HCT116 (cell line): Measurements from ENCODE around the gene DOCK2. TPM values are rescaled to one million over a fixed set of nuclear protein-coding genes. Genes with fewer than 3 reads are reported as not detected.

Experiments
- ATAC-seq: fragments of 200-7000 bp; cut with Tn5 transposase; 2 replicates; pipeline ENCODE4 v1.9.1; 2020; ENCODE audit warnings: mild to moderate bottlenecking, moderate library complexity
- BruUV-seq: library from RNA; stranded (reverse); fragments of 400-500 nt; replicated peaks from 2 replicates; lab custom pipeline; 2021; lab: Mats Ljungman, UMichigan
- CTCF ChIA-PET: fragments of 300-600 bp; sonication (Branson Sonifier 250); formaldehyde crosslinking; loops from one replicate; lab custom pipeline; 2021; ENCODE audit warnings: antibody characterized with exemption; lab: Charles Lee
- POLR2A ChIA-PET: fragments of 300-600, 350-600 bp; sonication (Branson Sonifier 250); formaldehyde crosslinking; loops from one replicate; lab custom pipeline; 2021; ENCODE audit warnings: antibody characterized with exemption; lab: Charles Lee
- RAD21 ChIA-PET, 2 experiments: fragments of 300-600 bp; sonication (Branson Sonifier 250); formaldehyde crosslinking; loops; one replicate each; lab custom pipeline; 2023; ENCODE audit warnings: low total read pairs in 2 of 2; ENCODE audit not compliant: uncharacterized antibody in 2 of 2, unreplicated experiment in 2 of 2, low non-redundant PET in 1 of 2; lab: Charles Lee
- DNase-seq: peaks from one replicate; pipeline ENCODE4 v3.0.0-alpha.2; 2010; ENCODE audit warnings: low read depth, low spot score
- H2AFZ ChIP-seq: fragments of 200-600 bp; shearing (Covaris generic), sonication (generic); 2 replicates; pipeline ENCODE4 v1.6.1; 2017; ENCODE audit warnings: low read depth, mixed run types, mixed read lengths, antibody characterized with exemption, low read length; ENCODE audit not compliant: poor library complexity, severe bottlenecking
- H3K27ac ChIP-seq: 2 replicates; pipeline ENCODE4 v1.5.1; 2012; ENCODE audit warnings: low read depth, low read length
- H3K27me3 ChIP-seq: fragments of 200-600 bp; sonication (generic); 2 replicates; pipeline ENCODE4 v1.6.1; 2016; ENCODE audit warnings: mixed run types, low read length, mixed read lengths; ENCODE audit not compliant: insufficient read depth
- H3K36me3 ChIP-seq, 2 experiments: fragments of 200-500 bp in 1 of 2; fragments of 200-600 bp in 1 of 2; sonication (Bioruptor generic) in 1 of 2; sonication (generic) in 1 of 2; 2 replicates each; pipeline versions ENCODE4 v1.5.1 to v1.6.1; 2014 to 2016; ENCODE audit warnings: low read length in 2 of 2, inconsistent platforms in 1 of 2, mixed read lengths in 1 of 2, mixed run types in 1 of 2; ENCODE audit not compliant: insufficient read depth in 2 of 2, control insufficient read depth in 1 of 2
- H3K4me1 ChIP-seq, 2 experiments: fragments of 200-600 bp in 1 of 2; sonication (generic) in 1 of 2; 2 replicates each; pipeline versions ENCODE4 v1.5.1 to v1.6.1; 2012 to 2017; ENCODE audit warnings: low read length in 2 of 2, inconsistent platforms in 1 of 2, mild to moderate bottlenecking in 1 of 2, mixed read lengths in 1 of 2, mixed run types in 1 of 2, moderate library complexity in 1 of 2; ENCODE audit not compliant: insufficient read depth in 2 of 2, control insufficient read depth in 1 of 2
- H3K4me2 ChIP-seq: fragments of 200-600 bp; sonication (generic); 2 replicates; pipeline ENCODE4 v1.6.1; 2017; ENCODE audit warnings: mixed run types, low read length, mixed read lengths
- H3K4me3 ChIP-seq, 2 experiments: fragments of 200-600 bp in 1 of 2; sonication (generic) in 1 of 2; replicated peaks in 1 of 2; 2 replicates each; pipeline ENCODE4 v1.5.1; 2011 to 2016; ENCODE audit warnings: low read length in 2 of 2, control low read depth in 1 of 2, low read depth in 1 of 2, mild to moderate bottlenecking in 1 of 2, mixed read lengths in 1 of 2, mixed run types in 1 of 2
- H3K79me2 ChIP-seq: fragments of 200-600 bp; sonication (generic); 2 replicates; pipeline ENCODE4 v1.6.1; 2017; ENCODE audit warnings: mild to moderate bottlenecking, mixed run types, low read length, moderate library complexity, mixed read lengths; ENCODE audit not compliant: insufficient read depth
- H3K9ac ChIP-seq: fragments of 200-600 bp; sonication (generic); 2 replicates; pipeline ENCODE4 v1.6.1; 2016; ENCODE audit warnings: low read length, mixed read lengths
- H3K9me2 ChIP-seq: fragments of 200-600 bp; sonication (generic), shearing (Covaris generic); 2 replicates; pipeline ENCODE4 v1.6.1; 2017; ENCODE audit warnings: mixed run types, mild to moderate bottlenecking, moderate library complexity; ENCODE audit not compliant: insufficient read depth
- H3K9me3 ChIP-seq, 2 experiments: fragments of 200-500 bp in 1 of 2; fragments of 200-600 bp in 1 of 2; sonication (Bioruptor generic) in 1 of 2; sonication (generic) in 1 of 2; 2 replicates each; pipeline ENCODE4 v1.6.1; 2014 to 2017; ENCODE audit warnings: low read length in 2 of 2, mixed read lengths in 2 of 2, inconsistent platforms in 1 of 2, low read depth in 1 of 2, mild to moderate bottlenecking in 1 of 2, mixed run types in 1 of 2, moderate library complexity in 1 of 2; ENCODE audit not compliant: control insufficient read depth in 1 of 2, insufficient read depth in 1 of 2
- H4K20me1 ChIP-seq: fragments of 200-600 bp; sonication (generic), shearing (Covaris generic); 2 replicates; pipeline ENCODE4 v1.6.1; 2017; ENCODE audit warnings: mixed run types, mild to moderate bottlenecking, moderate library complexity; ENCODE audit not compliant: insufficient read depth
- EGR1 ChIP-seq: IDR thresholded peaks from 2 replicates; pipeline ENCODE4 v1.6.1; 2012; ENCODE audit warnings: low read depth
- ELF1 ChIP-seq: IDR thresholded peaks from 2 replicates; pipeline ENCODE4 v1.6.1; 2012; ENCODE audit warnings: low read depth, borderline replicate concordance
- EZH2 ChIP-seq: fragments of 200-600 bp; sonication (generic); IDR thresholded peaks from 2 replicates; pipeline ENCODE4 v1.6.1; 2017; ENCODE audit warnings: antibody characterized with exemption, mixed run types
- EZH2phosphoT487 ChIP-seq: fragments of 200-600 bp; IDR thresholded peaks from 2 replicates; pipeline ENCODE4 v1.6.1; 2018; ENCODE audit warnings: antibody characterized with exemption, borderline replicate concordance
- FOSL1 ChIP-seq: IDR thresholded peaks from 2 replicates; pipeline ENCODE4 v1.6.1; 2012; ENCODE audit warnings: low read depth
- POLR2A ChIP-seq: IDR thresholded peaks from 2 replicates; pipeline ENCODE4 v1.7.0; 2011; ENCODE audit warnings: borderline replicate concordance; ENCODE audit not compliant: insufficient read depth, insufficient read length; ENCODE audit errors: extremely low read depth
- SIN3A ChIP-seq: IDR thresholded peaks from 2 replicates; pipeline ENCODE4 v1.6.1; 2012; ENCODE audit warnings: low read depth
- SRF ChIP-seq: IDR thresholded peaks from 2 replicates; pipeline ENCODE4 v1.6.1; 2012; ENCODE audit warnings: low read depth
- YY1 ChIP-seq: IDR thresholded peaks from 2 replicates; pipeline ENCODE4 v1.6.1; 2011; ENCODE audit warnings: low read length, low read depth, moderate library complexity, mild to moderate bottlenecking; ENCODE audit not compliant: insufficient replicate concordance; ENCODE audit errors: extremely low read depth
- ZNF274 ChIP-seq: fragments of 200-500 bp; sonication (Bioruptor generic); IDR thresholded peaks from 2 replicates; pipeline ENCODE4 v1.6.1; 2014; ENCODE audit warnings: mild to moderate bottlenecking, low read depth, low read length, inconsistent platforms
- intact Hi-C: fragments of 100-400 bp; cut with micrococcal nuclease; formaldehyde crosslinking; loops from 2 replicates; pipeline ENCODE4 v1.10.0; 2022
- total RNA-seq: library from RNA; stranded (reverse); gene quantifications from one replicate; pipeline ENCODE4 v1.2.1, GENCODE V29; 2021; ENCODE audit not compliant: unreplicated experiment
- TF ChIP-seq, protein P1 (sequence below): IDR thresholded peaks from 2 replicates; pipeline ENCODE4 v1.6.1; 2012
- TF ChIP-seq, protein P2 (sequence below): IDR thresholded peaks from 2 replicates; pipeline ENCODE4 v1.6.1; 2011; ENCODE audit warnings: mild to moderate bottlenecking, low read length, moderate library complexity; ENCODE audit not compliant: insufficient replicate concordance; ENCODE audit errors: extremely low read depth
- TF ChIP-seq, protein P3 (sequence below): IDR thresholded peaks from 2 replicates; pipeline ENCODE4 v1.6.1; 2012; ENCODE audit warnings: low read depth

Gene DOCK2
- total RNA-seq, 1 experiment from 2014 or later: 0.89 TPM

DNA sequence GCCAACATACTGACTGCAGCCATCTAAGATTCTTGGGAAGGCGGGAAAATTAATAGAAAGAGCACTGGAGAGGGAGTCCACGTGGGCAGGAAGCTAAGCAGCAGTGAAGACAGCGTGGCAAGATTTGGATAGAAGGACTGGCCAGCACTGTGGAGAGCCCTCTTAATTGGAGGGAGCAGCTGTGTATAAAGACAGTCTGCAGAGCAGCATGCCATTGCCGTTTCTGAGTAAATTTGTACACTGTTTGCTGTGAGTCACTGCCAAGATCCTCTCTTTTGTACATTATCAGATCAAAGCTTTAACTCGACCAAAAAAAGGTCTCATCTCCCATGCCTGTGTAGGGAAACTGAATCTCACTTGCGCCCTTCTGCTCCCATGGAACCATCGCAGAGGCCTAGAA lies 297.9 kb downstream of the DOCK2 start:
- POLR2A ChIA-PET: no interaction called here
- intact Hi-C loops: no loop called here

More for the DNA sequence above, 297.9 kb downstream of the DOCK2 start:
- DNase-seq (no peak), ATAC-seq (no peak)
- no peaks in the 10 kb centered on the region for H3K9me3 ChIP-seq
- no peak for TF ChIP-seq ELF1
- TF ChIP-seq, protein P1, sequence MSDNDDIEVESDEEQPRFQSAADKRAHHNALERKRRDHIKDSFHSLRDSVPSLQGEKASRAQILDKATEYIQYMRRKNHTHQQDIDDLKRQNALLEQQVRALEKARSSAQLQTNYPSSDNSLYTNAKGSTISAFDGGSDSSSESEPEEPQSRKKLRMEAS: no peak
- TF ChIP-seq, protein P2, sequence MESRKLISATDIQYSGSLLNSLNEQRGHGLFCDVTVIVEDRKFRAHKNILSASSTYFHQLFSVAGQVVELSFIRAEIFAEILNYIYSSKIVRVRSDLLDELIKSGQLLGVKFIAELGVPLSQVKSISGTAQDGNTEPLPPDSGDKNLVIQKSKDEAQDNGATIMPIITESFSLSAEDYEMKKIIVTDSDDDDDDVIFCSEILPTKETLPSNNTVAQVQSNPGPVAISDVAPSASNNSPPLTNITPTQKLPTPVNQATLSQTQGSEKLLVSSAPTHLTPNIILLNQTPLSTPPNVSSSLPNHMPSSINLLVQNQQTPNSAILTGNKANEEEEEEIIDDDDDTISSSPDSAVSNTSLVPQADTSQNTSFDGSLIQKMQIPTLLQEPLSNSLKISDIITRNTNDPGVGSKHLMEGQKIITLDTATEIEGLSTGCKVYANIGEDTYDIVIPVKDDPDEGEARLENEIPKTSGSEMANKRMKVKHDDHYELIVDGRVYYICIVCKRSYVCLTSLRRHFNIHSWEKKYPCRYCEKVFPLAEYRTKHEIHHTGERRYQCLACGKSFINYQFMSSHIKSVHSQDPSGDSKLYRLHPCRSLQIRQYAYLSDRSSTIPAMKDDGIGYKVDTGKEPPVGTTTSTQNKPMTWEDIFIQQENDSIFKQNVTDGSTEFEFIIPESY: no peak
- no peak for TF ChIP-seq EGR1
- no peak for TF ChIP-seq SIN3A
- no peak for TF ChIP-seq ZNF274
- no peak for TF ChIP-seq EZH2phosphoT487
- no peak for TF ChIP-seq YY1
- no peak for TF ChIP-seq EZH2
- TF ChIP-seq FOSL1: no peak
- TF ChIP-seq POLR2A: no peak
- no peak for TF ChIP-seq SRF
- TF ChIP-seq, protein P3, sequence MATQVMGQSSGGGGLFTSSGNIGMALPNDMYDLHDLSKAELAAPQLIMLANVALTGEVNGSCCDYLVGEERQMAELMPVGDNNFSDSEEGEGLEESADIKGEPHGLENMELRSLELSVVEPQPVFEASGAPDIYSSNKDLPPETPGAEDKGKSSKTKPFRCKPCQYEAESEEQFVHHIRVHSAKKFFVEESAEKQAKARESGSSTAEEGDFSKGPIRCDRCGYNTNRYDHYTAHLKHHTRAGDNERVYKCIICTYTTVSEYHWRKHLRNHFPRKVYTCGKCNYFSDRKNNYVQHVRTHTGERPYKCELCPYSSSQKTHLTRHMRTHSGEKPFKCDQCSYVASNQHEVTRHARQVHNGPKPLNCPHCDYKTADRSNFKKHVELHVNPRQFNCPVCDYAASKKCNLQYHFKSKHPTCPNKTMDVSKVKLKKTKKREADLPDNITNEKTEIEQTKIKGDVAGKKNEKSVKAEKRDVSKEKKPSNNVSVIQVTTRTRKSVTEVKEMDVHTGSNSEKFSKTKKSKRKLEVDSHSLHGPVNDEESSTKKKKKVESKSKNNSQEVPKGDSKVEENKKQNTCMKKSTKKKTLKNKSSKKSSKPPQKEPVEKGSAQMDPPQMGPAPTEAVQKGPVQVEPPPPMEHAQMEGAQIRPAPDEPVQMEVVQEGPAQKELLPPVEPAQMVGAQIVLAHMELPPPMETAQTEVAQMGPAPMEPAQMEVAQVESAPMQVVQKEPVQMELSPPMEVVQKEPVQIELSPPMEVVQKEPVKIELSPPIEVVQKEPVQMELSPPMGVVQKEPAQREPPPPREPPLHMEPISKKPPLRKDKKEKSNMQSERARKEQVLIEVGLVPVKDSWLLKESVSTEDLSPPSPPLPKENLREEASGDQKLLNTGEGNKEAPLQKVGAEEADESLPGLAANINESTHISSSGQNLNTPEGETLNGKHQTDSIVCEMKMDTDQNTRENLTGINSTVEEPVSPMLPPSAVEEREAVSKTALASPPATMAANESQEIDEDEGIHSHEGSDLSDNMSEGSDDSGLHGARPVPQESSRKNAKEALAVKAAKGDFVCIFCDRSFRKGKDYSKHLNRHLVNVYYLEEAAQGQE: no peak
- peaks cover 58% of the 10 kb centered on the region for H3K27me3 ChIP-seq
- no peaks in the 10 kb centered on the region for H3K36me3 ChIP-seq
- no peak overlapping the region for H3K27ac ChIP-seq
- H3K4me2 ChIP-seq: no peak overlapping the region
- BruUV-seq: no TSS peak
- no peak overlapping the region for H3K4me3 ChIP-seq
- H3K79me2 ChIP-seq: no peaks in the 10 kb centered on the region
- no peaks in the 10 kb centered on the region for H3K4me1 ChIP-seq
- no peak overlapping the region for H3K9ac ChIP-seq
- ChIA-PET RAD21 (no interaction called here), CTCF (no interaction called here)
- no peaks in the 10 kb centered on the region for H4K20me1 ChIP-seq
- H2AFZ ChIP-seq: no peak overlapping the region
- H3K9me2 ChIP-seq: no peaks in the 10 kb centered on the region
